ENCODE results near the gene BSG.

GRCh38 chr19:624433-625109 lies 52.2 kb downstream of the BSG start:
- TF ChIP-seq TAF1 (IDR thresholded peaks at IDR 0.05; ENCODE audit: low read depth, low read length) = no peak
- TF ChIP-seq POLR2AphosphoS5 (IDR thresholded peaks at IDR 0.05; ENCODE audit: low read depth, low read length) = no peak
- no peak for TF ChIP-seq POLR2A (IDR thresholded peaks at IDR 0.05; ENCODE audit: low read depth, low read length)
- no peak for TF ChIP-seq POU2F2 (IDR thresholded peaks at IDR 0.05; ENCODE audit: low read depth, low read length)

Measured in GM12891 (cell line).